ENCODE results near the gene COLEC11.
"Not testable (repeated sequence)": the region's sequence is repeated elsewhere in the genome, so short reads cannot be mapped to it uniquely, and the experiment has no call there.

The COLEC11 gene

GRCh38 chr2:3594493-3595281, at the start of gene COLEC11:
COLEC11 (plus strand) TSS chr2:3595112; CDS start chr2:3604341, 9,229 bp downstream.
- no peak for DNase-seq

DNA sequence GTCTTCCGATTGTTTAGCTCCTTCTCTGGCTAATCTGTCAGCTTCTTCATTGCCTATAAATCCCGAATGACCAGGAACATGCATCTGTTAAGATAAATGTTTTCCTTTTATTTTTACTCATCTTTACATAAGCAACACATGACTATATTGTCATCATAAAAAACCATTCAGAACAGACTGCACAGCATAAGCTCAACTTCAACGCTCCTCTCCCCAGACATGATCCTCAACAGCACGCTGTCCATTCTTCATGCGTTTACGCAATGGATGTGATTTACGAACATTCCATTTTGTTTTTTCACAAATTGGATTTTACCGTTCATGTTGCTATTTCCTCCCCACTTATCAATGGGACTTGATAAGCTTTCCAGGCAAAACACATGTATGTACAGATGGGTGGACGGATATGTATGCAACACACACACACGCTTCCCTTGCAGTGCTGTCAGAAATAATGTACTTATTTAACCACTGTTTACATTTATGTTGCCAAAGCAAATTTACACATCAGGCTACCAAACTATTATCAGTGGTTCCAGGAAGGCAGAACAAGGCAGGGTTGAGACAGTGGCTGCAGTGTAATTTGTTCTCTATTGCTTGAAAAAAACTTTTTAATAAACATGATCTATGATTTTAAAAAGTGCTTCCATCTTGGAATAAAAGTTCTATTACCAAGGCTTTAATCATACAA, 49.0 kb upstream of the COLEC11 start:
- DNase-seq = no peak

DNA sequence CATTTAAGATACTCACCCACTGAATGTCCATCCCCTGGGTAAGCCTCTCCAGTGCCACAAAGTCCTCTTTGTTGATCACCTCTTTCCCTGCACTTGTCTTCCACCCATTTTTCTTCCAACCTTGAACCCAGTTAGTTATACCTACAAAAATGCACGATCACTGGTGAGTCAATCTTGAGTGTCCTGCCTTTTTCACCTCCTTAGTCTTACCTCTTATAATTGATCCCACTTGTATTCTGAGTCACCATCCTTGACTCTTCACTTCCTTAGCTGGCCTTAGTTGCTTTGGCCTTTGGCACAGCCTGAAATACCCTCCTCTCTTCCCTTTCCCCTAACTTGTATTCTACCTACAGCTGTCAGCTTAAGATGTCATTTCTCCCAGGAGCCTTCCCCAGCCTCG, 47.0 kb upstream of the COLEC11 start:
- no peak for DNase-seq

DNA sequence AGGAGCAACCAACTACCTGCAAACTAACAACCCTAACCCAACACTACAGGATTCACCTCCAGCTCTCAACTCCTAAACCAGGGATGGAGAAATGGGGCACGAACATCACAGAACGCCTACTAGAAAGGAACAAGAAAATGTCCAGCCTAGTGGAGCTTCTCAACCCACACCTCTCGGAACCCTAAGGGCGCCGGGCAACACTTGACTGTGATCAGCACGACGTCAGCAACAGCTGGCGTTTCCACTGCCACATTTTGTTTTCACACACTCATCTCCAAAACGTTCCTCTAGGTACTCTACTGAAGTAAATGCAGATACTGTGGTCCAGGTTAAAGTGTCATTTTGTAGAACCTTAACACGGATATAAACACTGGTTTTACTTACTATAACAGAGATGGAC, 41.0 kb upstream of the COLEC11 start:
- no peak for DNase-seq

DNA sequence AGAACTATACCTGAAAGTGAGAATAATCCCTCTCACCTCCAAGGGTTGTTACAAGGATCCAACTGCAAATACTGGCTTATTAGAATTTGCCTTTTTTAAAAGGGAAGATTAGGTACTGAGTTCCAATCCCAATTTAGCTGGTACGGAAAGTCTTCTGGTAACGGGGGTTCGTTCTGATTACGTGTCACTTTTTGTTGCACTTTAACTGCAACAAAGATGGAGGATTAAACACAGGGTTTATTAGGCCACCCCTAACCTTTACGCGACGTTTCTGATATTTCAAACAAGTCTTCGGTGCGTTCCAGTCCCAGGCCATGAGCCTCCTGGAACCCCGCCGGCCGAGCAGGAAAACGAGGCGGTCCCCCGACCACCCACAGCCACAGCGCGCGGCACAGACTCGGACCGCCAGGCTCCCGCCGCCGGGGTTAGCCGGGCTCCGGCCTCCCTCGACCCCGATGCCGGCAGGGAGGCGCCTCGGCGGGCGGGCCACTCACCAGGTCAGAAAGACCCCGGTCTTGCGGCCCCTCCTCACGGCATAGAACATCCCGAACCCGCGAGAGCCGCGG, 37.2 kb upstream of the COLEC11 start:
- DNase-seq = no peak

- peak; percentile 96 for DNase-seq
These were observed 36.5 kb upstream of the COLEC11 start, which contains the start of gene RNASEH1 for GRCh38 chr2:3558205-3559014. RNASEH1 (minus strand) TSS chr2:3558333; CDS start chr2:3558260, 73 bp downstream.

- DNase-seq = no peak
These were observed 31.4 kb upstream of the COLEC11 start for GRCh38 chr2:3563521-3563976.

DNA sequence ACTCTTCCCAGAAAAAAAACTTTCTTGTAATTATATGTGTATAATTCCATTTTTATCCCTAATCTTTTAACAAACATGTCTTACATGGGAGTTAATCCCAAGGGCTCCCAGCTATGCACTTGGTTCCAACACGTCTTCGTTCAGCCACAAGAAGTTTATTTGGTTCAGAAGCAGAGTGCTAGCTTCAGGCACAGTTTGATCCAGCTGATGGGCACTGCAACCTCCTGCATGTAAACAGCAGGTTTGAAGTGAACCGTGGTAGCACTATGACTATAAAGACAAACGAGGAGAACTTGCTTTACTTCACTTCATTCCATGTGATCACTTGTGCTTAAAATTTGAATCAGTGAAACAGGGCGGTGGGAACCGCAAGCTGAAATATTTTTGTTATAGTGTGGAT, 29.8 kb upstream of the COLEC11 start:
- DNase-seq = no peak

DNA sequence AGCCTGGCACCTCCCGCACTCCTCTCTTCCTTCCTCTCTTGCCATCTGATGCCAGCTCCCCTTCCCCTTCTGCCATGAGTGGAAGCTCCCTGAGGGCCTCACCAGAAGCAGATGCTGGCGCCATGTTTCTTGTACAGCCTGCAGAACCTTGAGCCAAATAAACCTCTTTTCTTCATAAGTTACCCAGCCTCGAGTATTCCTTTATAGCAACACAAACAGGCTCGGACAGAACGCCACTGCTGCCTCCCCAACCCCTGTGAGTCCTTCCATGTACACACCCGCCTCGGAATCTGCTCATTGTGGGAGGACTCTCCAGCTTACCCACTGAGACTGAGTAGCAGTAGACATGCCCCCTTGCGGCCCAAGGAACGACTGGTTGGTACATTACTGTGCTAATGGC, 28.1 kb upstream of the COLEC11 start:
- DNase-seq = no peak

- DNase-seq = not testable (repeated sequence)
These were observed 25.3 kb upstream of the COLEC11 start for GRCh38 chr2:3569656-3570055.

DNA sequence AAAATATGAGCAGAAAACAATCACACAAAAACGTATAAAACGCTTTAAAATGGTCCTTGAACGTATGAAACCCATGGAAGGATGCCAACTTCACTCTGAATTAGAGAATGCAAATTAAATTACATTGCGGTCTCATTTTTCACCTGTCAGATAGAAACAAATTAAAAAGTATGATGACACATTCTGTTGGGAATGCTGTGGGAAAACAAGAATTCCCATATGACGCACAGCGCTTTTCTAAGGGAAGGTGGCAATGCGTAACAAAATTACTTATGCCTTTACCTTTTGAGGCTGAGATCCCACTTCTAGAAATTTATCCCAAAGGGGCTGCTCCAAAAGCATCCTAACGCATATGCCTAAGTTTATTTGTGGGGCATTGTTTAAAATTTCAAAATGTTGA, 23.6 kb upstream of the COLEC11 start:
- DNase-seq = no peak

- no peak for DNase-seq
These were observed 22.3 kb upstream of the COLEC11 start for GRCh38 chr2:3572620-3573019.

- no peak for DNase-seq
These were observed 20.8 kb upstream of the COLEC11 start for GRCh38 chr2:3574155-3574554.

- DNase-seq = peak; percentile 29
These were observed 19.2 kb upstream of the COLEC11 start for GRCh38 chr2:3575534-3576262.

DNA sequence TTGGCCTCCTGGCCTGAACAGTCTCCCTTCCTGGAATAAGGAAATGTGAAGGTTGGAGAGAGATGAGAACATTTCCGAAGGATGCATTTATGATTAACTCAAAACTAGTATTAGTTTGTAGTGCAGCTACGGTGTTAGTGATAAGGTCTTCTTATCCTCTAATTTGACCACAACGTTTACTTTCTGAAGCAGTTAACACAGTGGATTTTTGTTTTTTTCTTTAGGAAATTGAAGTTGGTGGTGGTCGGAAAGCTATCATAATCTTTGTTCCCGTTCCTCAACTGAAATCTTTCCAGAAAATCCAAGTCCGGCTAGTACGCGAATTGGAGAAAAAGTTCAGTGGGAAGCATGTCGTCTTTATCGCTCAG, 18.7 kb upstream of the COLEC11 start:
- not testable (repeated sequence) for DNase-seq

DNA sequence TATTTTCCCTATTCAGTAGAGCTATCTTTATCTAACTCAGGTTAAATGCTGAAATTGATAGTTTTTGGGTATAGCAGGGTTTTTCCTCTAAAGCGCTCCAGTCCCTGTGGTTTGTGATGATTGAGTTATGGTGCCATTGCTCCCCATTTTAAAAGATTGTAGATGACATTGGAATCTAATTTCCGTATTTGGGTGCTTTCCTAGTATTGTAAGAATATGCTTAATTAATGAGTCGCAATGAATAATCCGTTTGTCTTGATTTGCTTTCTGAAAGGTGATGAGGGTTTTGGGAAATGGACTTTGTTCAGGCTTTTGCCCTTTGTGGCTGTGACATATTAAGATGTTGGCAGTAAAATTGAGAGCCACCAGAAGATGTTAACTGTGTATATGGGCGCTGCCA, 15.9 kb upstream of the COLEC11 start:
- DNase-seq = no peak

DNA sequence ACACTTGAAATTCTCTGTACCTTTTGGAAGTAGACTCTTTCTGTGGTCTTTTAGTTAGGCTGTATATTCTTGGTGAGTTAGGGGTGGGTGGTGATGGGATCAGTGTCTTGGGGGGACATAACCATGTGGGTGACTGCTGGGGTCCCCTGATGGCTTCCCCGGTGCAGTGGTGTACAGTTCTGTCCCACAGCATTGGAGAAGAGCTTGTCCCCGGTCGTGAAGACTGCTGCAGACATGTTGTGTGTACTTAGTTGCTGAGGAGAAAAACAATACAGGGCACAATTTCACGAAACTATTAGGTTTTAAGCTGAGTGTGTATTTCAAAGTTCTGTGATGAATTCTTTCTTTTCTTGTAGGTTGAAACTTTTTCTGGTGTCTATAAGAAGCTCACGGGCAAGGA, 14.5 kb upstream of the COLEC11 start:
- DNase-seq = no peak

DNA sequence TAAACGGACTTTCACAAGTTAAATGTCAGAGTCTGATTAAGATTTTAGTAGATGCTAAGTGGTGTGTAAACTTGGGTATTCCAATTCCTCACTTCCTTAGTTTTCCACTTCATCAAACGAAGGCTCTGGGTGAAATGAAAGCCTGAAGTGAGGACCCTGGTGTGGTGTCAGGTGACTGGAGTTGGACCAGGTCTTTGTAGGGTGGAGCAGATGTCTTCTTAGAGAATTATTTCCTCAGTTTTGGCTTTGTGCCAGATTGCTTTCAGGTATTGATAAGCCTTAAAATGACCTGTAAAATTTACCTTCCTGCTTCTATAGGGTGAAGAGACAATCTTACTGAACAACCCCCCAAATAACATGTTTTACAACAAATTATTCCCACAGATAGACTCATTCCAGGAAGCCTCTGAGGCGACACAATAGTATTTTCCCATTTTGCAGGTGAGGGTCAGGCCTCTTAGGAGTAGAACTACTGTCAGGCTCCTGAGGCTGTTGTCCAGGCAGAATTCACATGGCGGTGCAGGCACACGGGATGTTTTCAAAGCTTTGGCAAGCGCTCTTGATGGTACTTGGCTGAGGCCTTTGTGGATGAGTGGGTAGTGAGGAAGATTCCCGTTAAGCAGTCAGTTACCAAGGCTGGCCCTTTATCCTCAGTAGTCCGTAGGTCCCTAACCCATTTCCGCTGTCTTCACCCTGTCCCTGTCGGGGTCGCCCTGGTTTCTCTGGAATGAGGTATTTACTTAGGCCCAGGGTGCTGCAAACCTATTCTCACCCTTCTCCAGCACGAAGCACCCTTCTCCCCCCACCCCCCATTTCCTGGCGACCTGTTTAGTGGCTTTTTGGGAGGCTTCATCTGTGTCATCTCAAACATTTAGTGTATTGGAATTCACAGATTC, 13.3 kb upstream of the COLEC11 start:
- DNase-seq = no peak

DNA sequence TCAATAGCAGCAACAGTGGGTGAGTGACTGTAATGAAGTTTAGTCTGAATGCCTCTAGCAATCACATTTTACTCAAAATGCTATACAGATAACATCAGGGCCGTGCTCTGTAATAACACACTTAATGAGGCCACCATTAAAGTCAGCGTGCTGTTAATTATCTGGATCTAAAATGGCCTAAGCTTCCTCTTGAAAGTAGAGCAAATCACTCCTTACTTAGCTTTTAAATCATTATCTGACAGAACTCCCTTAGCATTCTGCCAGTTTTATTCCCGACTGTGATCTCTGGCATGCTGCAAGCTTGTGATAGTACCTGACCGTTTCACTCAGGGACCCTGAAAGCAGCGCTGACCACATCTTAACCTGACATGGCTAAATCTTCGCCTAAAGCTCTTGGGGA, 10.8 kb upstream of the COLEC11 start:
- DNase-seq = no peak

DNA sequence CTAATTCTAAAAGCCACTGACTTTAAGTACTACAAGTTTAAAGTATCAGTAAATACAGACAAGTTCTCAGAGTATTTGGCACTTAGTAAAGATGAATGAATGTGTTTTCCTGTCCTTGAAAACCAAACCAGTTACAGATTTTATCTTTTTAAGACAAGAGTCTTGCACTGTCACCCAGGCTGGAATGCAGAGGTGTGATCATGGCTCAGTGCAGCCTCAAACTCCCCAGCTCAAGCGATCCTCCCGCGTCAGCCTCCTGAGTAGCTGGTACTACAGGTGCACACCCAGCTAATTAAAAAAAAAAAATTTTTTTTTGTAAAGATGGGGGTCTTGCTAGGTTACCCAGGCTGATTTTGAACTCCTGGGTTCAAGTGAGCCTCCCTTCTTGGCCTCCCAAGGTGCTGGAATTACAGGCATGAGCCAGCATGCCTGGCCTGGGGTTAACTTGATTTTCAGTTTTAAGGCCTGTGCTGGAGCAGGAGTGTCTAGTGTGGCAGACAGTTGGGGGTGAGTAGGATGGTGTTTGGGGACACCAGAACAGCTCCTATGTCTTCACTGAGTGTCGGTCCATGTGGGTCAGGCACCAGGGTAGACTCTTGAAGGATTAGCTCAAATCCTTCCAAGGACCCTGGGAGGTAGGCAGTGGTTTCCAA, 10.2 kb upstream of the COLEC11 start:
- no peak for DNase-seq
